Osteoblast (primary cell): ENCODE results near the gene COLEC12. TPM values are rescaled to one million over a fixed set of nuclear protein-coding genes. Genes with fewer than 3 reads are reported as not detected.

Source experiments
- DNase-seq: peaks from one replicate; pipeline ENCODE4 v3.0.0; 2011; ENCODE audit warnings: low spot score, mixed read lengths; ENCODE audit not compliant: insufficient read length; ENCODE audit errors: missing footprints
- H2AFZ ChIP-seq: 2 replicates; pipeline ENCODE4 v1.6.0; 2011; ENCODE audit warnings: mild to moderate bottlenecking, low read length
- H3K27ac ChIP-seq: 2 replicates; pipeline ENCODE4 v1.5.1; 2011; ENCODE audit warnings: mild to moderate bottlenecking, low read depth, low read length, moderate library complexity
- H3K27me3 ChIP-seq: 2 replicates; pipeline ENCODE4 v1.6.0; 2012; ENCODE audit warnings: mild to moderate bottlenecking, control low read depth, inconsistent platforms, low read length, moderate library complexity; ENCODE audit not compliant: insufficient read depth
- H3K36me3 ChIP-seq: 2 replicates; pipeline ENCODE4 v1.5.1; 2011; ENCODE audit warnings: mild to moderate bottlenecking, low read length, control low read depth, moderate library complexity; ENCODE audit not compliant: insufficient read depth
- H3K4me1 ChIP-seq: 2 replicates; pipeline ENCODE4 v1.5.1; 2011; ENCODE audit warnings: mild to moderate bottlenecking, low read length, control low read depth, moderate library complexity; ENCODE audit not compliant: insufficient read depth
- H3K4me2 ChIP-seq: 2 replicates; pipeline ENCODE4 v1.6.0; 2011; ENCODE audit warnings: mild to moderate bottlenecking, low read length; ENCODE audit not compliant: insufficient read depth
- H3K4me3 ChIP-seq: fragments of 200-600 bp; sonication (generic); 3 replicates; pipeline ENCODE4 v1.5.1; 2012; ENCODE audit warnings: mild to moderate bottlenecking, low read length, inconsistent platforms; ENCODE audit not compliant: insufficient read depth
- H3K79me2 ChIP-seq: 2 replicates; pipeline ENCODE4 v1.6.0; 2012; ENCODE audit warnings: mild to moderate bottlenecking, low read length, control low read depth, inconsistent platforms; ENCODE audit not compliant: insufficient read depth
- H3K9me3 ChIP-seq: 2 replicates; pipeline ENCODE4 v1.5.1; 2011; ENCODE audit warnings: low read depth, low read length, control low read depth
- H4K20me1 ChIP-seq: 2 replicates; pipeline ENCODE4 v1.6.0; 2012; ENCODE audit warnings: mild to moderate bottlenecking, low read length, control low read depth; ENCODE audit not compliant: insufficient read depth
- total RNA-seq: library from RNA; depleted of rRNA; stranded (reverse); fragments of >200 nt; gene quantifications from 2 replicates; pipeline ENCODE4 v1.2.3, GENCODE V29; 2012
- TF ChIP-seq, protein P1 (sequence below): IDR thresholded peaks from 2 replicates; pipeline ENCODE4 v1.5.1; 2011; ENCODE audit warnings: mild to moderate bottlenecking, low read depth, low read length, moderate library complexity; ENCODE audit errors: extremely low read depth

Gene COLEC12
- total RNA-seq, 1 donor, result 38.0 TPM

DNA sequence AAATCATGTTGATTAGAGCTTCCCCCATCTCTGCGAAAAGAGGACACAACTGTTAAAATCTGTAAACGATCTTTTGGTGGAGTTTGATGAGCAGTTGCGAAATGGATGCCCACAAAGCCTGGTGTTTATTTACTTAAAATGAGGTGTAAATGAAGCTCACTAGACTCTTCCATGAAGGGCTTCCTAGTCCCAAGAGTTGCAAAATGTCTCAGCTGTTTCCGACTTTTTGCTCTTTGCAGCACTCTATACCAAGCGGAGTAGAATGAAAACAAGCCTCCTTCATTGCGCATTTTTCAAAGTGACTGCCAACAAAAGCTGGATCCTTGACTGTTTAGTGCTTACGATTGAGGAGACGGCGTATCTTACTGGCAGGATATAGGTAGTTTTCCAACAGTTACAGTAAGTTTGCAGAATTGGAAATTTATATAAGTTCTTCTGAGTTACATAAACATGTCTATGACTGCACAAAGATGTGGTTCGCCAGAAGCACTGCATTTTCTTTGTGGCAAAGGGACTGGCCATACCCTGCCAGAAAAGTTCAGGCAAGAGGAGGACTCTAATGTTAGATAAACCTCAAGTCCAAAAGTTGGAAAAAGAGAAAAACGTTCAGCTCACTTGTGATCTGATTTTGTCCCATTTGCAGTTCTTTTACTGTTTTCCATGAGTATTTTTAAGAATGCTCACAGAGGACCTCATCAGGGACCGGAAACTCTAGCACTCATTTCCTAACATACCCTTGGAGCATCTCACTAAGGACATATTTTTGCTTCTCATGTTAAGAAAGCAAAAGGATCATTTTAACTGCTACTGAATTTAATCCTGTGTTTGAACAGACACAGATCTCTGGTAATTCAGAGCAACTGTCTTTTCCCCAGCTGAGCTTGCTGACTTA is 42.7 kb downstream of the COLEC12 start:
- Histone ChIP-seq H3K79me2 (no peaks in the 10 kb centered on the region), H3K36me3 (no peaks in the 10 kb centered on the region), H3K27ac (peak overlapping the region; percentile 90), H3K9me3 (no peaks in the 10 kb centered on the region), H4K20me1 (no peaks in the 10 kb centered on the region), H3K4me3 (peak overlapping the region; percentile 57), H3K27me3 (no peaks in the 10 kb centered on the region), H3K4me1 (peaks cover 42% of the 10 kb centered on the region), H2AFZ (peak overlapping the region; percentile 13), H3K4me2 (peak overlapping the region; percentile 88)
- TF ChIP-seq, protein P1, sequence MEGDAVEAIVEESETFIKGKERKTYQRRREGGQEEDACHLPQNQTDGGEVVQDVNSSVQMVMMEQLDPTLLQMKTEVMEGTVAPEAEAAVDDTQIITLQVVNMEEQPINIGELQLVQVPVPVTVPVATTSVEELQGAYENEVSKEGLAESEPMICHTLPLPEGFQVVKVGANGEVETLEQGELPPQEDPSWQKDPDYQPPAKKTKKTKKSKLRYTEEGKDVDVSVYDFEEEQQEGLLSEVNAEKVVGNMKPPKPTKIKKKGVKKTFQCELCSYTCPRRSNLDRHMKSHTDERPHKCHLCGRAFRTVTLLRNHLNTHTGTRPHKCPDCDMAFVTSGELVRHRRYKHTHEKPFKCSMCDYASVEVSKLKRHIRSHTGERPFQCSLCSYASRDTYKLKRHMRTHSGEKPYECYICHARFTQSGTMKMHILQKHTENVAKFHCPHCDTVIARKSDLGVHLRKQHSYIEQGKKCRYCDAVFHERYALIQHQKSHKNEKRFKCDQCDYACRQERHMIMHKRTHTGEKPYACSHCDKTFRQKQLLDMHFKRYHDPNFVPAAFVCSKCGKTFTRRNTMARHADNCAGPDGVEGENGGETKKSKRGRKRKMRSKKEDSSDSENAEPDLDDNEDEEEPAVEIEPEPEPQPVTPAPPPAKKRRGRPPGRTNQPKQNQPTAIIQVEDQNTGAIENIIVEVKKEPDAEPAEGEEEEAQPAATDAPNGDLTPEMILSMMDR, result no peak
- DNase-seq, result no peak

DNA sequence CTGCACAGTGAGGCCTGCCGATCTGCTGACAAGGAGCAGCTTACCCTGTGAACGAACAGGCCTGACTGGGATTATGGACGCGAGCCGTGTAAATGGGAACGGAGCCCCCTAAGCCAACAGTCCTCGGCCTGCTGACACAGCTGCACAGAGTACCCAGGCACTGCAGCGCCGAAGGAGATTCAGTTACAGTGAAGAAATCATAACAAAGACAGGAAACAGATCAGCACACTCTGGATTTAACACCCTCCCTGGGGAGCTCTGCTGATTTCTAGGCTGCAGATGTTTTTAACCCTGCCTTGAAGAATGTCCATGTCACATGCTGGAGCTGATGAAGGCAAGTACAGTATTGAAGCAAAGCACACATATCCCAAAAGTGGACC is 43.4 kb downstream of the COLEC12 start:
- TF ChIP-seq, protein P1, result no peak
- H2AFZ ChIP-seq, result peak overlapping the region; percentile 1
- peak; percentile 84 for DNase-seq
- peak overlapping the region; percentile 57 for H3K4me3 ChIP-seq
- peaks cover 45% of the 10 kb centered on the region for H3K4me1 ChIP-seq
- peak overlapping the region; percentile 88 for H3K4me2 ChIP-seq
- H3K27me3 ChIP-seq, result no peaks in the 10 kb centered on the region
- H4K20me1 ChIP-seq, result no peaks in the 10 kb centered on the region
- no peaks in the 10 kb centered on the region for H3K9me3 ChIP-seq
- no peaks in the 10 kb centered on the region for H3K79me2 ChIP-seq
- peak overlapping the region; percentile 90 for H3K27ac ChIP-seq
- H3K36me3 ChIP-seq, result no peaks in the 10 kb centered on the region

DNA sequence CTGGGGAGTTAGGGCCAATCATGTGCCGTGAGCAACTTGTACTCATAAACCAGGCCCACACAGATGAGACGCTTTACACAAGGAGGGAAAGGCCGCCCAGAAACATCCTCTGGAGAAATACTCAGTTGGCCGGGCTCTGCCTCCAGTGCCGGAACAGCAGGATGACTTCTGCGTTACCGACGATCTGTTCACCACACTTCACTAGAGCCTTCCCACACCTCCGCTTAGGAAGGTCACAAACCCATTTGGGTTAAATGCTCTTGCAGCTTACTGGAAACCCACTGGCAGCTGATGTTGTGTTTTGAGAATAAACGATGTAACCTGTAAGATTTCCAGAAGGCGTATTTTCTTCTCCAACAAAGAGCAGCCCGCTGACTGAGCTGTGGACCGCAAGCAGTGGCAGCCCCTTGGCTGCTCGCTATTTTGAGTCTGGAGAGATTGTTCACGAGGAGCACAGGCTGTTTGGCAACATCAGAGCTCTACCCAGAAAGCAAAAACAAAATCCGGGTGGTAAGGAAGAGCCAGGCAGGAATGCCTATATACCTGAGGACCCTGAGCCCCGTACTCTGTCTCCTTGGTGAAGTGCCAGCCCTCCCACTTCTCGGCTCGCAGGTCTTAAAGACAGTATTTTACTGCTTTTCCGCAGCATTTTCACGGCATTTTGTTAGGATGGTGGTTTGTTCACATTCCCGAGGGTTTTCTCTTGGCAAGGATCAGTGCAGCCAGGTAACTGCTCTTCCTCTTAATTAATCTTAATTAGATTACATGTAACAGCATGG is 44.0 kb downstream of the COLEC12 start:
- H4K20me1 ChIP-seq, result no peaks in the 10 kb centered on the region
- TF ChIP-seq, protein P1, result no peak
- no peaks in the 10 kb centered on the region for H3K79me2 ChIP-seq
- H3K4me3 ChIP-seq, result peak overlapping the region; percentile 57
- H3K4me1 ChIP-seq, result peaks cover 45% of the 10 kb centered on the region
- no peaks in the 10 kb centered on the region for H3K9me3 ChIP-seq
- H3K27me3 ChIP-seq, result no peaks in the 10 kb centered on the region
- H3K36me3 ChIP-seq, result no peaks in the 10 kb centered on the region
- H3K27ac ChIP-seq, result peak overlapping the region; percentile 90
- H3K4me2 ChIP-seq, result peak overlapping the region; percentile 88
- DNase-seq, result peak; percentile 61
- peak overlapping the region; percentile 48 for H2AFZ ChIP-seq

DNA sequence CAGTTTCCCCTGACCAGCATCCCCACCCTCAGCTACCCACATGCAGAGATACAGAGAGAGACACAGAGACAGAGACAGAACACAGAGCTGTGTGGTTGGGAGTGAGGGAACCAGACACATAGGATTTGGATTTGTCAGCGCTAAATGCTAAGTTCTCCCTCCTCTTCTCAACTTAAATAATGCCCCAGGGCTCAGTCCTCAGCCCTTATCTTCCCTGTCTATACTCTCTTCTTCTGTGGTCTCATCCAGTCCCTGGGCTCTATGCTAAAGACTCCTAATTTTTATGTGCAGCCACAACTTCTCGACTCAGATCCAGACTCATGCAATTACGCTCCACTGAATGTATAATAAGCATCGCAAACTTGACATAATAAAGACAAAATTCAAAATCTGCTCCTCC is 47.1 kb downstream of the COLEC12 start:
- H3K79me2 ChIP-seq, result no peaks in the 10 kb centered on the region
- TF ChIP-seq, protein P1, result no peak
- no peaks in the 10 kb centered on the region for H3K27me3 ChIP-seq
- H2AFZ ChIP-seq, result no peak overlapping the region
- H3K4me1 ChIP-seq, result peaks cover 40% of the 10 kb centered on the region
- H3K27ac ChIP-seq, result no peak overlapping the region
- DNase-seq, result no peak
- no peak overlapping the region for H3K4me3 ChIP-seq
- peaks cover 4% of the 10 kb centered on the region for H3K9me3 ChIP-seq
- no peaks in the 10 kb centered on the region for H3K36me3 ChIP-seq
- H4K20me1 ChIP-seq, result no peaks in the 10 kb centered on the region
- H3K4me2 ChIP-seq, result no peak overlapping the region
